ENCODE measurements around the gene FBXW11.
A peak's percentile ranks its signal among the peaks of the same experiment; 100 is the strongest.

Gene FBXW11

DNA sequence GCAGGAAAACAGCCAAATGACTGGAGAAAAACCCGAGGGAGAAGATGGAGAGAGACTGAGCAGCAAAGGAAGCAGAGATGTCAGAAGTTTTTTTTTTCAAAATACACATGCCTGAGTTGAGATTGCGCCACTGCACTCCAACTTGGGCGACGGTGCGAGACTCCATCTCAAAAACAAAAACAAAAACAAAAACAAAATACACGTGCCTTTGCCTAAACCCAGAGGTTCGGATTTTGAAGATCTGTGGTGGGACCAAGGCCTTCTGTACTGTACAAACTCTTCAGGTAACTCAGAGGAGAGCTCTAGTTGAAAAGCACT is 38.8 kb upstream of the FBXW11 start:
- Mint-ChIP-seq H3K4me1 (peaks cover 27% of the 10 kb centered on the region), H3K36me3 (ENCODE audit: low read depth) (peaks cover 10% of the 10 kb centered on the region), H3K4me3 (no peak overlapping the region), H3K9me3 (no peaks in the 10 kb centered on the region), H3K27me3 (ENCODE audit: low read depth, poor library complexity) (no peaks in the 10 kb centered on the region), H3K27ac (no peak overlapping the region)
- DNase-seq: no peak
- TF ChIP-seq, protein P1, sequence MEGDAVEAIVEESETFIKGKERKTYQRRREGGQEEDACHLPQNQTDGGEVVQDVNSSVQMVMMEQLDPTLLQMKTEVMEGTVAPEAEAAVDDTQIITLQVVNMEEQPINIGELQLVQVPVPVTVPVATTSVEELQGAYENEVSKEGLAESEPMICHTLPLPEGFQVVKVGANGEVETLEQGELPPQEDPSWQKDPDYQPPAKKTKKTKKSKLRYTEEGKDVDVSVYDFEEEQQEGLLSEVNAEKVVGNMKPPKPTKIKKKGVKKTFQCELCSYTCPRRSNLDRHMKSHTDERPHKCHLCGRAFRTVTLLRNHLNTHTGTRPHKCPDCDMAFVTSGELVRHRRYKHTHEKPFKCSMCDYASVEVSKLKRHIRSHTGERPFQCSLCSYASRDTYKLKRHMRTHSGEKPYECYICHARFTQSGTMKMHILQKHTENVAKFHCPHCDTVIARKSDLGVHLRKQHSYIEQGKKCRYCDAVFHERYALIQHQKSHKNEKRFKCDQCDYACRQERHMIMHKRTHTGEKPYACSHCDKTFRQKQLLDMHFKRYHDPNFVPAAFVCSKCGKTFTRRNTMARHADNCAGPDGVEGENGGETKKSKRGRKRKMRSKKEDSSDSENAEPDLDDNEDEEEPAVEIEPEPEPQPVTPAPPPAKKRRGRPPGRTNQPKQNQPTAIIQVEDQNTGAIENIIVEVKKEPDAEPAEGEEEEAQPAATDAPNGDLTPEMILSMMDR (IDR thresholded peaks at IDR 0.05): no peak

DNA sequence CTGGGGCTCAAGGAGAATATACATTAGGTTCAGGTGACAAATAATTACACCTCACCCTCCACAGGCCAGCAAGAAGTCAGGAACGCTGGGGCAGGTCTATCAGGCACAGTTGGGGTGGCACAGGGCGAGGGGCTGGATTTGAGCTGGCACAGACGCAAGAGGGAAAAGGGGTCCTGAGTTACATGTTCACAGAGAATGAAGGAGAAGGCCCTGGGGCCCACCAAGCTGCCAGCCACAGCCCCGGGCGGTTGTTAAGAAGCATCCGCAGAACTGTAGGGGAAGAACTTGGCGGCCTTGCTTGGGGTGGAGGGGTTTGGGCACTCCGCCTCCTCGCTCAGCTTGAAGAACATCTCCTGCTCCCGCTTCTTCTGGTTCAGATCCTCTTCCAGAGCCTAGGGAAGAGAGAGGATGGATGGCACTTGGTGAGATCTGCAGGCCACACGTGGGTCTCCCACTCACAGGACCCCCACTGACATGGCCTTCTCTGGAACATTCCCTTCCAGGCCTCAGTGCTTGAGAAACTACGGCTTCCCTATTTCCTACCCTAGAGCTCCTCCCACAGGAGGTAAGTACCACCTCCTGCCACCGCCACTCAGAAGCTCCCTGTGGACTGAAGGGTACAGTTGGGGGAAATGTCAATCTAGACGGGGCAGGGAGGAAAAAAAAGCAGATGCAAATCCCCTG is 38.3 kb upstream of the FBXW11 start:
- DNase-seq: no peak
- H3K4me3 Mint-ChIP-seq: no peak overlapping the region
- peaks cover 31% of the 10 kb centered on the region for H3K4me1 Mint-ChIP-seq
- peaks cover under 1% of the 10 kb centered on the region for H3K9me3 Mint-ChIP-seq
- peaks cover under 1% of the 10 kb centered on the region for H3K27me3 Mint-ChIP-seq (ENCODE audit: low read depth, poor library complexity)
- peak overlapping the region; percentile 50 for H3K27ac Mint-ChIP-seq
- H3K36me3 Mint-ChIP-seq (ENCODE audit: low read depth): peaks cover 10% of the 10 kb centered on the region
- TF ChIP-seq, protein P1 (IDR thresholded peaks at IDR 0.05): no peak

DNA sequence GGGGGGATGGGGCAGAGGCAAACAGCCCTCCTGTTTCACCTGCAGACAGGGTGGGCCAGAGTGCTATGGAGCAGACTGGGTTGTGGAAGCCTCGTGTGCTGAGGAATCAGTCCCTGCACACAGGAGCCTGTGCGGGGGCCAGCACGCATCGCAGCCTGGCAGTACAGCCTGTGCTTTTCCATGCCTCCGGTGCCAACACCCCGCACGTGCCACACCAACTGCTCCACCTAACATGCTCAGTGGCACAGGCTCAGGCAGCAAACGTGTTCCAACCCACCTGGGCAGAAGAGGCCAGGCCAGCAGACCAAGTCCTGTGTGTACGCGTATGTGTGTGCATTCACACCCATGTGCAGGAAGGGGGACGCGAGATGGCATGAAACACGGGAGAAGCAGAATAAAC is 37.4 kb upstream of the FBXW11 start:
- Mint-ChIP-seq H3K4me3 (no peak overlapping the region), H3K36me3 (ENCODE audit: low read depth) (peaks cover 5% of the 10 kb centered on the region), H3K27me3 (ENCODE audit: low read depth, poor library complexity) (peaks cover 3% of the 10 kb centered on the region), H3K27ac (no peak overlapping the region), H3K9me3 (peaks cover 4% of the 10 kb centered on the region), H3K4me1 (peaks cover 26% of the 10 kb centered on the region)
- TF ChIP-seq, protein P1 (IDR thresholded peaks at IDR 0.05): no peak
- no peak for DNase-seq

DNA sequence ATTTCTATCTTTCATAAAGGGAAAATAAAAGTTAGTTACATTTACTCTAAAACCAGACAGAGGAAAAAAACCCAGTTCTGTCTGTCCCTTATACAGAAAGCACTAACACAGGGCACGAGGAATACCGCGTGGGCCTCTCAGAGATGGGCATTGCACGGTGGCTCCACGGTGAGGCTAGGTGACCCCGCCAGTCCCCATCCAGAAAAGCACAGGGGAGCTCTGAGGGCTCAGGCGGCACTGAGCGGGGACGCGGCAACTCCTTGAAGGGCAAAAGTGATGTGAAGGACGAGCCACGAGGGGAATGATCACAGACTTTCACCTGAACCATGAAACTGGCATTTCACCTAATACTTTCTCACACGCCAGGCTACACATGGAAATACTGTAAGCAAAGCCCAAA is 35.7 kb upstream of the FBXW11 start:
- no peak for DNase-seq
- Mint-ChIP-seq H3K4me3 (no peak overlapping the region), H3K27ac (no peak overlapping the region), H3K9me3 (peaks cover 8% of the 10 kb centered on the region), H3K27me3 (ENCODE audit: low read depth, poor library complexity) (peaks cover 3% of the 10 kb centered on the region), H3K36me3 (ENCODE audit: low read depth) (peaks cover 4% of the 10 kb centered on the region), H3K4me1 (peaks cover 19% of the 10 kb centered on the region)
- TF ChIP-seq, protein P1 (IDR thresholded peaks at IDR 0.05): no peak

DNA sequence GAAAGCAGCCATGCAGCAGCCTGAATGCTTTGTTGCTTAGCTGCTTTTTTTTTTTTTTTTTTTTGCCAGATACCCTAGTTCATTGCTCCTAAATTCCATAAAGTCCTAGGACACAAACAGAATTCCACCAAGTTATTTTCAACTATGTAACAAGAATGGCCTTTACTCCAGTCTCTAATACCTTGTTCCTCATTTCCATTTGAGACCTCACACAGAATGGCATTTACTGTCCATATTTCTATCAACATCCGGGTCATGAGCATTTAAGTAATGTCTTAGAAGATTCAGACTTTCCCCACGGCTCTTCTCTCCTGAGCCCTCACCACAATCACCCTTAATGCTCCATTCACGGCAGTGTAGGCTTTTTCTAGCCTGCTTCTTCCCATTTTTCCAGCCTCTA is 31.7 kb upstream of the FBXW11 start:
- H3K27ac Mint-ChIP-seq: no peak overlapping the region
- no peaks in the 10 kb centered on the region for H3K36me3 Mint-ChIP-seq (ENCODE audit: low read depth)
- no peak overlapping the region for H3K4me3 Mint-ChIP-seq
- no peak for DNase-seq
- TF ChIP-seq, protein P1 (IDR thresholded peaks at IDR 0.05): no peak
- peaks cover 3% of the 10 kb centered on the region for H3K27me3 Mint-ChIP-seq (ENCODE audit: low read depth, poor library complexity)
- H3K4me1 Mint-ChIP-seq: peaks cover 16% of the 10 kb centered on the region
- H3K9me3 Mint-ChIP-seq: peaks cover 15% of the 10 kb centered on the region

DNA sequence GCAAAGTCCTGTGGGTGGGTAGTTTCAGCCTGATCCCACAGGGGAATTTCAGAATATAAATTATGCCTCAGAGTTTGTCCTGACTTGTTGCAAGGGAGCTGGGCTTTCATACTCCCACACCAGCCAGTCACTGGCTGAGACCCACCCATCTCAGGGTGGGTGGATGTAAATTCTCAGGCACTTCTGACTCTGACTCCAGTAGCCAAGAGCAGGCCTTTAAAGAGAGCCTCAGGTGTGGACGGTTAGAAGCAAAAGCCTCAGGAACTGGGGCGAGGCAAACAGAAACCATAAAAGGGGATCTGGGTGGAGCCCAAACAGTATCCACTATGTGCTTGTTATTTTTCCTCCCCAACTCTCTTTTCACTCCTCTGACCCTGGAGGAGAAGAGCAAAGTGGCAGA is 28.6 kb upstream of the FBXW11 start:
- TF ChIP-seq, protein P1 (IDR thresholded peaks at IDR 0.05): no peak
- Mint-ChIP-seq H3K4me1 (peaks cover 14% of the 10 kb centered on the region), H3K27me3 (ENCODE audit: low read depth, poor library complexity) (peaks cover 3% of the 10 kb centered on the region), H3K36me3 (ENCODE audit: low read depth) (peaks cover 19% of the 10 kb centered on the region), H3K27ac (no peak overlapping the region), H3K9me3 (peaks cover 45% of the 10 kb centered on the region), H3K4me3 (no peak overlapping the region)
- DNase-seq: no peak
